Measurements from ENCODE around the gene RRN3. TPM values are rescaled to one million over a fixed set of nuclear protein-coding genes. Genes with fewer than 3 reads are reported as not detected.

The RRN3 gene
- total and polyA plus RNA-seq, 2 donors (not counting 3 experiments of a cell fraction or from before 2014, with no cell fraction given), result 15.1 to 26.5 TPM

GRCh38 chr16:15035163-15035729, 58.8 kb downstream of the RRN3 start:
- TF ChIP-seq GATA2 (IDR thresholded peaks at IDR 0.05; ENCODE audit: insufficient read depth, insufficient read length, low read depth, low read length) (peak; percentile 1), JUN (IDR thresholded peaks at IDR 0.05; ENCODE audit: borderline replicate concordance, insufficient read depth, insufficient read length, low read depth) (no peak), FOS (IDR thresholded peaks at IDR 0.05; ENCODE audit: borderline replicate concordance, insufficient read depth, low read length) (no peak)
- Histone ChIP-seq H2AFZ (ENCODE audit: low read depth, low read length) (peak overlapping the region; percentile 41), H3K36me3 (ENCODE audit: control insufficient read depth in 2 of 2, extremely low read depth in 1 of 2, insufficient read depth in 2 of 2, low read length in 2 of 2) (peaks cover 25 to 59% of the 10 kb centered on the region in 2 experiments), H3K4me1 (ENCODE audit: control insufficient read depth, extremely low read depth, insufficient read depth, low read length) (peaks cover 33% of the 10 kb centered on the region), H3K4me2 (ENCODE audit: insufficient read depth, low read length) (peak overlapping the region; percentile 64), H3K4me3 (replicated peaks in 1 of 3; ENCODE audit: insufficient read depth in 1 of 3, low read depth in 1 of 3, low read length in 3 of 3) (no peak overlapping the region), H4K20me1 (replicated peaks; ENCODE audit: control insufficient read depth, extremely low read depth, insufficient read depth, low read length) (no peaks in the 10 kb centered on the region), H3K79me2 (ENCODE audit: control insufficient read depth, insufficient read depth, low read length) (no peaks in the 10 kb centered on the region), H3K9ac (replicated peaks; ENCODE audit: extremely low read depth, insufficient read depth, low read length) (peak overlapping the region; percentile 72), H3K9me1 (replicated peaks; ENCODE audit: control insufficient read depth, extremely low read depth, insufficient read depth, low read length) (no peaks in the 10 kb centered on the region), H3K27me3 (ENCODE audit: control insufficient read depth in 2 of 2, insufficient read depth in 2 of 2, low read length in 2 of 2) (no peaks in the 10 kb centered on the region), H3K27ac (ENCODE audit: insufficient read depth, low read depth, low read length) (peak overlapping the region; percentile 94), H3K9me3 (replicated peaks; ENCODE audit: control insufficient read depth, insufficient read depth, low read length) (no peaks in the 10 kb centered on the region)
- FAIRE-seq, result no peak
- dilution Hi-C loops (cut with MboI; ENCODE audit: extremely low pct_ligation_motif_present, low sequenced_read_pairs) (no loop called here), intact Hi-C loops (cut with micrococcal nuclease) (no loop called here)
- POLR2A ChIA-PET, result interaction anchor here (0.7 kb wide), 1 partner anchor 18 kb away, joined by 3 read pairs; no protein-coding TSS in a partner anchor
- DNase-seq (ENCODE audit: low read depth, low spot score), result no peak
- no TSS peak for BruUV-seq (replicated peaks)
- CTCF ChIA-PET, result interaction anchor here (0.6 to 2.9 kb wide), 7 partner anchors 13 to 78 kb away, joined by 3 to 11 read pairs (median 4); partner anchors contain the start of gene PDXDC1

GRCh38 chr16:15034266-15035162, 59.6 kb downstream of the RRN3 start:
- intact Hi-C loops (cut with micrococcal nuclease) (no loop called here), dilution Hi-C loops (cut with MboI; ENCODE audit: extremely low pct_ligation_motif_present, low sequenced_read_pairs) (no loop called here)
- Histone ChIP-seq H3K9ac (replicated peaks; ENCODE audit: extremely low read depth, insufficient read depth, low read length) (peak overlapping the region; percentile 72), H3K9me3 (replicated peaks; ENCODE audit: control insufficient read depth, insufficient read depth, low read length) (no peaks in the 10 kb centered on the region), H3K4me2 (ENCODE audit: insufficient read depth, low read length) (peak overlapping the region; percentile 64), H3K79me2 (ENCODE audit: control insufficient read depth, insufficient read depth, low read length) (no peaks in the 10 kb centered on the region), H4K20me1 (replicated peaks; ENCODE audit: control insufficient read depth, extremely low read depth, insufficient read depth, low read length) (no peaks in the 10 kb centered on the region), H3K9me1 (replicated peaks; ENCODE audit: control insufficient read depth, extremely low read depth, insufficient read depth, low read length) (no peaks in the 10 kb centered on the region), H2AFZ (ENCODE audit: low read depth, low read length) (peak overlapping the region; percentile 41), H3K36me3 (ENCODE audit: control insufficient read depth in 2 of 2, extremely low read depth in 1 of 2, insufficient read depth in 2 of 2, low read length in 2 of 2) (peaks cover 22 to 54% of the 10 kb centered on the region in 2 experiments), H3K4me3 (replicated peaks in 1 of 3; ENCODE audit: insufficient read depth in 1 of 3, low read depth in 1 of 3, low read length in 3 of 3) (no peak overlapping the region), H3K27ac (ENCODE audit: insufficient read depth, low read depth, low read length) (peak overlapping the region; percentile 94), H3K4me1 (ENCODE audit: control insufficient read depth, extremely low read depth, insufficient read depth, low read length) (peaks cover 33% of the 10 kb centered on the region), H3K27me3 (ENCODE audit: control insufficient read depth in 2 of 2, insufficient read depth in 2 of 2, low read length in 2 of 2) (no peaks in the 10 kb centered on the region)
- POLR2A ChIA-PET, result interaction anchor here (0.7 kb wide), 2 partner anchors 18 to 20 kb away, joined by 3 read pairs; no protein-coding TSS in a partner anchor
- no TSS peak for BruUV-seq (replicated peaks)
- TF ChIP-seq EZH2 (IDR thresholded peaks at IDR 0.05; ENCODE audit: borderline replicate concordance, low read depth, low read length, severe bottlenecking), result no peak
- TF ChIP-seq CTCF (IDR thresholded peaks at IDR 0.05; ENCODE audit: extremely low read depth in 1 of 2, insufficient read depth in 1 of 2, low read depth in 1 of 2, low read length in 2 of 2), result peak; percentile 59 to 62
- TF ChIP-seq MYC (IDR thresholded peaks at IDR 0.05; ENCODE audit: low read depth, low read length), result no peak
- peak; percentile 93 for TF ChIP-seq GATA2 (IDR thresholded peaks at IDR 0.05; ENCODE audit: insufficient read depth, insufficient read length, low read depth, low read length)
- TF ChIP-seq JUN (IDR thresholded peaks at IDR 0.05; ENCODE audit: borderline replicate concordance, insufficient read depth, insufficient read length, low read depth), result peak; percentile 57
- peak; percentile 20 for TF ChIP-seq MAX (IDR thresholded peaks at IDR 0.05; ENCODE audit: insufficient read depth, insufficient read length)
- TF ChIP-seq POLR2AphosphoS5 (IDR thresholded peaks at IDR 0.05; ENCODE audit: insufficient read depth, low read depth, low read length), result peak; percentile 49
- peak; percentile 58 for TF ChIP-seq FOS (IDR thresholded peaks at IDR 0.05; ENCODE audit: borderline replicate concordance, insufficient read depth, low read length)
- DNase-seq (ENCODE audit: low read depth, low spot score), result peak; percentile 89
- CTCF ChIA-PET, result interaction anchor here (0.6 to 2.9 kb wide), 7 partner anchors 12 to 78 kb away, joined by 3 to 11 read pairs (median 4); partner anchors contain the start of gene PDXDC1
- peak; percentile 91 for FAIRE-seq
